ENCODE results near the gene TMEM63B. TPM values are rescaled to one million over a fixed set of nuclear protein-coding genes. Genes with fewer than 3 reads are reported as not detected.
A peak's percentile ranks its signal among the peaks of the same experiment; 100 is the strongest.

TMEM63B gene
- total and polyA plus RNA-seq, 9 of the 15 experiments (the other 6 are each of a cell fraction or from before 2014, with no cell fraction given), result 0.14 to 39.4 (median 14.4) TPM

- TF ChIP-seq DMBX1 (CRISPR knock-in tag; IDR thresholded peaks at IDR 0.05; ENCODE audit: borderline replicate concordance) (no peak), ZNF408 (CRISPR knock-in tag; IDR thresholded peaks at IDR 0.05; ENCODE audit: low read depth) (no peak), NCOR1 (IDR thresholded peaks at IDR 0.05) (peak; percentile 41; the same call in 1 of the 2 replicates), RNF2 (IDR thresholded peaks at IDR 0.05) (no peak), ETV5 (CRISPR knock-in tag; IDR thresholded peaks at IDR 0.05; ENCODE audit: low read depth) (peak; percentile 14; the same call in 1 of the 2 replicates), E2F3 (CRISPR knock-in tag; IDR thresholded peaks at IDR 0.05) (no peak), ZBTB40 (IDR thresholded peaks at IDR 0.05) (no peak), ZBTB40 (CRISPR knock-in tag; IDR thresholded peaks at IDR 0.05) (no peak), SMAD4 (CRISPR knock-in tag; conservative IDR thresholded peaks at IDR 0.05) (no peak), CXXC5 (CRISPR knock-in tag; IDR thresholded peaks at IDR 0.05) (peak; percentile 81), SRSF7 (optimal IDR thresholded peaks at IDR 0.05; ENCODE audit: low read depth, low read length) (no peak)
- TF ChIP-seq, protein P1, sequence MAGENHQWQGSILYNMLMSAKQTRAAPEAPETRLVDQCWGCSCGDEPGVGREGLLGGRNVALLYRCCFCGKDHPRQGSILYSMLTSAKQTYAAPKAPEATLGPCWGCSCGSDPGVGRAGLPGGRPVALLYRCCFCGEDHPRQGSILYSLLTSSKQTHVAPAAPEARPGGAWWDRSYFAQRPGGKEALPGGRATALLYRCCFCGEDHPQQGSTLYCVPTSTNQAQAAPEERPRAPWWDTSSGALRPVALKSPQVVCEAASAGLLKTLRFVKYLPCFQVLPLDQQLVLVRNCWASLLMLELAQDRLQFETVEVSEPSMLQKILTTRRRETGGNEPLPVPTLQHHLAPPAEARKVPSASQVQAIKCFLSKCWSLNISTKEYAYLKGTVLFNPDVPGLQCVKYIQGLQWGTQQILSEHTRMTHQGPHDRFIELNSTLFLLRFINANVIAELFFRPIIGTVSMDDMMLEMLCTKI (IDR thresholded peaks at IDR 0.05; ENCODE audit: partially characterized antibody), result no peak
- TF ChIP-seq, protein P2, sequence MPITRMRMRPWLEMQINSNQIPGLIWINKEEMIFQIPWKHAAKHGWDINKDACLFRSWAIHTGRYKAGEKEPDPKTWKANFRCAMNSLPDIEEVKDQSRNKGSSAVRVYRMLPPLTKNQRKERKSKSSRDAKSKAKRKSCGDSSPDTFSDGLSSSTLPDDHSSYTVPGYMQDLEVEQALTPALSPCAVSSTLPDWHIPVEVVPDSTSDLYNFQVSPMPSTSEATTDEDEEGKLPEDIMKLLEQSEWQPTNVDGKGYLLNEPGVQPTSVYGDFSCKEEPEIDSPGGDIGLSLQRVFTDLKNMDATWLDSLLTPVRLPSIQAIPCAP (CRISPR knock-in tag; IDR thresholded peaks at IDR 0.05; ENCODE audit: borderline replicate concordance), result no peak
- TF ChIP-seq, protein P3, sequence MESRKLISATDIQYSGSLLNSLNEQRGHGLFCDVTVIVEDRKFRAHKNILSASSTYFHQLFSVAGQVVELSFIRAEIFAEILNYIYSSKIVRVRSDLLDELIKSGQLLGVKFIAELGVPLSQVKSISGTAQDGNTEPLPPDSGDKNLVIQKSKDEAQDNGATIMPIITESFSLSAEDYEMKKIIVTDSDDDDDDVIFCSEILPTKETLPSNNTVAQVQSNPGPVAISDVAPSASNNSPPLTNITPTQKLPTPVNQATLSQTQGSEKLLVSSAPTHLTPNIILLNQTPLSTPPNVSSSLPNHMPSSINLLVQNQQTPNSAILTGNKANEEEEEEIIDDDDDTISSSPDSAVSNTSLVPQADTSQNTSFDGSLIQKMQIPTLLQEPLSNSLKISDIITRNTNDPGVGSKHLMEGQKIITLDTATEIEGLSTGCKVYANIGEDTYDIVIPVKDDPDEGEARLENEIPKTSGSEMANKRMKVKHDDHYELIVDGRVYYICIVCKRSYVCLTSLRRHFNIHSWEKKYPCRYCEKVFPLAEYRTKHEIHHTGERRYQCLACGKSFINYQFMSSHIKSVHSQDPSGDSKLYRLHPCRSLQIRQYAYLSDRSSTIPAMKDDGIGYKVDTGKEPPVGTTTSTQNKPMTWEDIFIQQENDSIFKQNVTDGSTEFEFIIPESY (CRISPR knock-in tag; IDR thresholded peaks at IDR 0.05), result peak; percentile 96
Measured at GRCh38 chr6:44151348-44152108, 24.2 kb downstream of the TMEM63B start (continued).
